Measurements from ENCODE around the gene EIF3J.

- no peak for TF ChIP-seq CTCF (IDR thresholded peaks at IDR 0.05)
- no peak for TF ChIP-seq POLR2A (IDR thresholded peaks at IDR 0.05)
- TF ChIP-seq POLR2AphosphoS5 (IDR thresholded peaks at IDR 0.05): no peak
Measured at GRCh38 chr15:44570361-44570760, 33.4 kb downstream of the EIF3J start.
